HG03025 (cell line): Measurements from ENCODE around the gene RXRG.
"Not testable (repeated sequence)": the region's sequence is repeated elsewhere in the genome, so short reads cannot be mapped to it uniquely, and the experiment has no call there.

Experiments used
- ATAC-seq: cut with Tn5 transposase; IDR thresholded peaks from one replicate; pipeline ENCODE4 v1.9.1; 2021; ENCODE audit warnings: mild to moderate bottlenecking, moderate library complexity; ENCODE audit not compliant: unreplicated experiment, low FRiP score

The RXRG gene

GRCh38 chr1:165444897-165445370 is at the start of gene RXRG:
Gene RXRG, minus strand, starts transcription at chr1:165445126. Its CDS starts 233 bp downstream, at chr1:165444893.
- ATAC-seq = no peak

- ATAC-seq = no peak
Observed at GRCh38 chr1:165492845-165493373, 48.0 kb upstream of the RXRG start.

- ATAC-seq = no peak
Observed at GRCh38 chr1:165490175-165490574, 45.2 kb upstream of the RXRG start.

GRCh38 chr1:165487921-165488320 is 43.0 kb upstream of the RXRG start:
- no peak for ATAC-seq

GRCh38 chr1:165486663-165487062 is 41.7 kb upstream of the RXRG start:
- ATAC-seq = no peak

GRCh38 chr1:165485716-165486115 is 40.8 kb upstream of the RXRG start:
- ATAC-seq = no peak

- no peak for ATAC-seq
Observed at GRCh38 chr1:165484532-165484931, 39.6 kb upstream of the RXRG start.

GRCh38 chr1:165483412-165483811 is 38.5 kb upstream of the RXRG start:
- no peak for ATAC-seq

GRCh38 chr1:165481820-165482532 is 37.0 kb upstream of the RXRG start:
- no peak for ATAC-seq

GRCh38 chr1:165476776-165477175 is 31.9 kb upstream of the RXRG start:
- no peak for ATAC-seq

- ATAC-seq = no peak
Observed at GRCh38 chr1:165474196-165474595, 29.3 kb upstream of the RXRG start.

GRCh38 chr1:165473081-165473480 is 28.2 kb upstream of the RXRG start:
- no peak for ATAC-seq

GRCh38 chr1:165468726-165469249 is 23.9 kb upstream of the RXRG start:
- ATAC-seq = no peak

GRCh38 chr1:165468253-165468652 is 23.3 kb upstream of the RXRG start:
- no peak for ATAC-seq

- ATAC-seq = no peak
Observed at GRCh38 chr1:165467706-165468105, 22.8 kb upstream of the RXRG start.

- no peak for ATAC-seq
Observed at GRCh38 chr1:165463978-165464377, 19.1 kb upstream of the RXRG start.

- not testable (repeated sequence) for ATAC-seq
Observed at GRCh38 chr1:165459683-165460082, 14.8 kb upstream of the RXRG start.

GRCh38 chr1:165456861-165457260 is 11.9 kb upstream of the RXRG start:
- no peak for ATAC-seq

GRCh38 chr1:165456114-165456513 is 11.2 kb upstream of the RXRG start:
- no peak for ATAC-seq

- no peak for ATAC-seq
Observed at GRCh38 chr1:165455111-165455510, 10.2 kb upstream of the RXRG start.

GRCh38 chr1:165454091-165454610 is 9.2 kb upstream of the RXRG start:
- ATAC-seq = no peak
